Activated CD8-positive, alpha-beta memory T cell treated with anti-CD3 and anti-CD28 coated beads, Interleukin-2, amount 50 U/mL, for 1 hour (primary cell): ENCODE measurements around the gene DISP3.
"Not testable (repeated sequence)": the region's sequence is repeated elsewhere in the genome, so short reads cannot be mapped to it uniquely, and the experiment has no call there.

Experiments
- DNase-seq: peaks from one replicate; pipeline ENCODE4 v3.0.0-alpha.2; 2020; ENCODE audit errors: extremely low read depth

Gene DISP3

GRCh38 chr1:11576109-11576875, 97.3 kb downstream of the DISP3 start:
- DNase-seq, result no peak

DNA sequence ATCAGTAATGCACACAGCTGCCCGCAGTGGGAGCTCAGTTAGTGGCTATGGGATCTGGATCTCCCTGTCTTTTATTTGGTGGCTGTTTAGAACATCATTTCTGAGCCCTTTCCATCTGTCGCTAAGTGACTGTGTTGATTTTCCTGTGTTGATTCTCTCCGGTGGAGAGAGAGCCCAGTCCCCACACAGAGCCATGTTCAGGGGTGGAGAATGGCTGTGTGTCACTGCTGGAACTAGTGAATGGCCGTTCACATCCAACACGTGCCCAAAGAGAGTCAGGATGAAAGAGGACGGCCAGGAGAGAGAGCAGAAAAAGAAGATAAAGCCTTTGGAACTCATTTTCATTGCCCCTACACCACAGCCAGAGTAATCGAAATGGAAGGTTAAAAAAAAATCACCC, 99.0 kb downstream of the DISP3 start:
- no peak for DNase-seq

DNA sequence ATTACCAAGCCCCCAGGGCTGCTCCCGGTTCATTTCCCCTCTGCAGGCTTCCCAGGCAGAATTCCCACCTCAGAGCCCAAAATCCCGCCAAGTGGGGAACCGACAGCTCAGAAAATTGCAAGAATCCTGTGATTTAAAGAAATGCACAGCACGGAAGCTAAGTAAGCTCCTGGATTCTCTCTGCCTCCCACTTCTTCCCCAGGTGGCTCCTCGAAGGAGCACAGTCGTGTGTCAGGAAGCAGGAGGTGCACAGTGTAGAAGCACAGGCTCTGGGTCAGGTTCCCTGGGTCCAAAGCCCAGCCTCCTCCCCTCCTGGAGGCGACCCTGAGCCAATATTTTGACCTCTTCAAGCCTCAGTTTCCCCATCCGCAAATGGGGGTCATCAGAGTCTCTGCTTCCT, 100.6 kb downstream of the DISP3 start:
- DNase-seq, result no peak

- DNase-seq, result not testable (repeated sequence)
Measured at GRCh38 chr1:11580049-11580448, 101.1 kb downstream of the DISP3 start.

DNA sequence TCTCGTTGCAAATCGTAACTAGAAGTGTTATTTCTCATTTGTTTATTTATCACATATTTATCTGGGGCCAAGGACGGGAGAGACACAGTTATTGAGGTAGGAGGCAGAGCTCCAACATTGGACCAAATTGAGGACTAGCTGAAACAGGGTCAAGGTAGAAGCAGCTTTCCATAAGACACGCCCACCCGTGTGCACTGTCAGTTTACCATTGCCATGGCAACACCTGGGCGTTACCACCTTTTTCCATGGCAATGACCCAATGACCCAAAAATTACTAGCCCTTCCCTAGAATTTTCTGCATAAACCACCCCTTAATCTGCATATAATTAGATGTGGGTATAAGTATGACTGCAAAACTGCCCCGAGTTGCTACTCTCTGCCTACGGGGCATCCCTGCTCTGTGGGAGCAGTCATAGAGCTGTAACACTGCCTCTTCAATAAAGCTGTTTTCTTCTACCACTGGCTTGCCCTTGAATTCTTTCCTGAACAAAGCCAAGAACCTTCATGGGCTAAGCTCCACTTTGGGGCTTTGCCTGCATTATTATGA, 102.6 kb downstream of the DISP3 start:
- DNase-seq, result no peak

DNA sequence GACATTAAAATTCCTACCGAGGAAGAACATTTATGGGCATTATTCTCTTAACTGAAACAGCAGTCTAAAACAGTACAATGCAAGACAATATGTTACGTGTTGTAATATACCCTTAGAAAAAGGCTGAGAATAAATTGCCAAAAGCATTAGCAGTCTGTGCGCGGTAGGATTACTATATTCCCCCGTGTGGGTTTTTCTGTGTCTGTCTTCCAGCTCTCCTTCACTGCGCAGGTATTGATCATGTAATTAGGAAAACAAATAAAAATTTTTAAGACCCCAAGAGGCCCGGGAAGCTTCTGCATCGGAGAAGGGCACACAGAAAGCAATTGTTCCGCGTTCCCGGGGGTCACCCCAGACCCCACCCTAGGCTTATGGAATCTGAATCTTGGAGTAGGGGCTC, 106.4 kb downstream of the DISP3 start:
- DNase-seq, result no peak
